HCT116 (cell line): ENCODE measurements around the gene OGG1. TPM values are rescaled to one million over a fixed set of nuclear protein-coding genes. Genes with fewer than 3 reads are reported as not detected.

Experiments used
- ATAC-seq: fragments of 200-7000 bp; cut with Tn5 transposase; 2 replicates; pipeline ENCODE4 v1.9.1; 2020; ENCODE audit warnings: mild to moderate bottlenecking, moderate library complexity
- BruUV-seq: library from RNA; stranded (reverse); fragments of 400-500 nt; replicated peaks from 2 replicates; lab custom pipeline; 2021; lab: Mats Ljungman, UMichigan
- CTCF ChIA-PET: fragments of 300-600 bp; sonication (Branson Sonifier 250); formaldehyde crosslinking; loops from one replicate; lab custom pipeline; 2021; ENCODE audit warnings: antibody characterized with exemption; lab: Charles Lee
- POLR2A ChIA-PET: fragments of 300-600, 350-600 bp; sonication (Branson Sonifier 250); formaldehyde crosslinking; loops from one replicate; lab custom pipeline; 2021; ENCODE audit warnings: antibody characterized with exemption; lab: Charles Lee
- RAD21 ChIA-PET, 2 experiments: fragments of 300-600 bp; sonication (Branson Sonifier 250); formaldehyde crosslinking; loops; one replicate each; lab custom pipeline; 2023; ENCODE audit warnings: low total read pairs in 2 of 2; ENCODE audit not compliant: uncharacterized antibody in 2 of 2, unreplicated experiment in 2 of 2, low non-redundant PET in 1 of 2; lab: Charles Lee
- DNase-seq: peaks from one replicate; pipeline ENCODE4 v3.0.0-alpha.2; 2010; ENCODE audit warnings: low read depth, low spot score
- H2AFZ ChIP-seq: fragments of 200-600 bp; shearing (Covaris generic), sonication (generic); 2 replicates; pipeline ENCODE4 v1.6.1; 2017; ENCODE audit warnings: low read depth, mixed run types, mixed read lengths, antibody characterized with exemption, low read length; ENCODE audit not compliant: poor library complexity, severe bottlenecking
- H3K27ac ChIP-seq: 2 replicates; pipeline ENCODE4 v1.5.1; 2012; ENCODE audit warnings: low read depth, low read length
- H3K27me3 ChIP-seq: fragments of 200-600 bp; sonication (generic); 2 replicates; pipeline ENCODE4 v1.6.1; 2016; ENCODE audit warnings: mixed run types, low read length, mixed read lengths; ENCODE audit not compliant: insufficient read depth
- H3K36me3 ChIP-seq, 2 experiments: fragments of 200-500 bp in 1 of 2; fragments of 200-600 bp in 1 of 2; sonication (Bioruptor generic) in 1 of 2; sonication (generic) in 1 of 2; 2 replicates each; pipeline versions ENCODE4 v1.5.1 to v1.6.1; 2014 to 2016; ENCODE audit warnings: low read length in 2 of 2, inconsistent platforms in 1 of 2, mixed read lengths in 1 of 2, mixed run types in 1 of 2; ENCODE audit not compliant: insufficient read depth in 2 of 2, control insufficient read depth in 1 of 2
- H3K4me1 ChIP-seq, 2 experiments: fragments of 200-600 bp in 1 of 2; sonication (generic) in 1 of 2; 2 replicates each; pipeline versions ENCODE4 v1.5.1 to v1.6.1; 2012 to 2017; ENCODE audit warnings: low read length in 2 of 2, inconsistent platforms in 1 of 2, mild to moderate bottlenecking in 1 of 2, mixed read lengths in 1 of 2, mixed run types in 1 of 2, moderate library complexity in 1 of 2; ENCODE audit not compliant: insufficient read depth in 2 of 2, control insufficient read depth in 1 of 2
- H3K4me2 ChIP-seq: fragments of 200-600 bp; sonication (generic); 2 replicates; pipeline ENCODE4 v1.6.1; 2017; ENCODE audit warnings: mixed run types, low read length, mixed read lengths
- H3K4me3 ChIP-seq, 2 experiments: fragments of 200-600 bp in 1 of 2; sonication (generic) in 1 of 2; replicated peaks in 1 of 2; 2 replicates each; pipeline ENCODE4 v1.5.1; 2011 to 2016; ENCODE audit warnings: low read length in 2 of 2, control low read depth in 1 of 2, low read depth in 1 of 2, mild to moderate bottlenecking in 1 of 2, mixed read lengths in 1 of 2, mixed run types in 1 of 2
- H3K79me2 ChIP-seq: fragments of 200-600 bp; sonication (generic); 2 replicates; pipeline ENCODE4 v1.6.1; 2017; ENCODE audit warnings: mild to moderate bottlenecking, mixed run types, low read length, moderate library complexity, mixed read lengths; ENCODE audit not compliant: insufficient read depth
- H3K9ac ChIP-seq: fragments of 200-600 bp; sonication (generic); 2 replicates; pipeline ENCODE4 v1.6.1; 2016; ENCODE audit warnings: low read length, mixed read lengths
- H3K9me2 ChIP-seq: fragments of 200-600 bp; sonication (generic), shearing (Covaris generic); 2 replicates; pipeline ENCODE4 v1.6.1; 2017; ENCODE audit warnings: mixed run types, mild to moderate bottlenecking, moderate library complexity; ENCODE audit not compliant: insufficient read depth
- H3K9me3 ChIP-seq, 2 experiments: fragments of 200-500 bp in 1 of 2; fragments of 200-600 bp in 1 of 2; sonication (Bioruptor generic) in 1 of 2; sonication (generic) in 1 of 2; 2 replicates each; pipeline ENCODE4 v1.6.1; 2014 to 2017; ENCODE audit warnings: low read length in 2 of 2, mixed read lengths in 2 of 2, inconsistent platforms in 1 of 2, low read depth in 1 of 2, mild to moderate bottlenecking in 1 of 2, mixed run types in 1 of 2, moderate library complexity in 1 of 2; ENCODE audit not compliant: control insufficient read depth in 1 of 2, insufficient read depth in 1 of 2
- H4K20me1 ChIP-seq: fragments of 200-600 bp; sonication (generic), shearing (Covaris generic); 2 replicates; pipeline ENCODE4 v1.6.1; 2017; ENCODE audit warnings: mixed run types, mild to moderate bottlenecking, moderate library complexity; ENCODE audit not compliant: insufficient read depth
- CBX3 ChIP-seq: IDR thresholded peaks from 2 replicates; pipeline ENCODE4 v1.6.1; 2012; ENCODE audit warnings: low read depth
- EZH2phosphoT487 ChIP-seq: fragments of 200-600 bp; IDR thresholded peaks from 2 replicates; pipeline ENCODE4 v1.6.1; 2018; ENCODE audit warnings: antibody characterized with exemption, borderline replicate concordance
- FOSL1 ChIP-seq: IDR thresholded peaks from 2 replicates; pipeline ENCODE4 v1.6.1; 2012; ENCODE audit warnings: low read depth
- SIN3A ChIP-seq: IDR thresholded peaks from 2 replicates; pipeline ENCODE4 v1.6.1; 2012; ENCODE audit warnings: low read depth
- ZFX ChIP-seq: fragments of 450-650 bp; IDR thresholded peaks from 2 replicates; pipeline ENCODE4 v1.6.1; 2017
- intact Hi-C: fragments of 100-400 bp; cut with micrococcal nuclease; formaldehyde crosslinking; loops from 2 replicates; pipeline ENCODE4 v1.10.0; 2022
- total RNA-seq: library from RNA; stranded (reverse); gene quantifications from one replicate; pipeline ENCODE4 v1.2.1, GENCODE V29; 2021; ENCODE audit not compliant: unreplicated experiment
- TF ChIP-seq, protein P1 (sequence below): IDR thresholded peaks from 2 replicates; pipeline ENCODE4 v1.6.1; 2011; ENCODE audit warnings: mild to moderate bottlenecking, low read length, moderate library complexity; ENCODE audit not compliant: insufficient replicate concordance; ENCODE audit errors: extremely low read depth

OGG1 gene
- total RNA-seq, 1 experiment from 2014 or later, result 16.3 TPM

DNA sequence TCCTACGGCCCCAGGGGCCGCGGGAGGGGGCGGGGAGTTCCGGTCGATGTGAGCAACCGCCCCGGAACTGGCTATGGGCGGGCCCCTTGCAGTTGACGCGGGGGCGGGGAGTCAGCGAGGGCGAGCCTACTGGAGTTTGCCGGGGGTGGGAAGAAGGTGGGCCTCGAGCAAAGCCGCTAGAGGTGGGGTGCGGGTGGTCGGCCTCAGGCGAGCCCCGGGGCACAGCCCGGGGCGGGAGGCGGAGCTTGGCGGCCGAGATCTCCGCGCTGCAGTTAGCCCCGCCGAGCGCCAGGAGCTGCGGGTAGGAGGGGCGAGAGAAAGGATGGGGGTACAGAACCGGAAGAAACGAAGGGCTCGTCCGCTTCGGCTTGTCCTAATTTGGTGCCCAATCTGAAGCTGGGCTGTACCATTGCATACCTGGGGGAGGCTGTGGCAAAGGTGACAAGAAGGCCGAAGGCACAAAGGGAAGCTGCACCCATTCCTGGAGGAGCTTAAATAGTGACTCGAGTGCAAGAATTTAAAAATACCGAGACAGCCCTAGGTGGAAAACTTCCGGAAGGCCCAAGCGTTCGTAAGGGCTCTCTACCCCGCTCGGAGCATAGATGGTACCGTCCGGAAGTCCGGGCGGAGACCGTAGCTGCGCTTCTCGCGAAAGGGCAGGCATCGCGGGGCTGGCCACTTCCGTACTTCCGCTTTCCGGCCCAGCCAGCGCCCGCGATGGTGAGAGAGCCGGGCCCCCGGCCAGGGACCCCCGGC is 42.8 kb downstream of the OGG1 start, which contains the start of the genes ARPC4 and TADA3 (continued):
- TF ChIP-seq, protein P1, sequence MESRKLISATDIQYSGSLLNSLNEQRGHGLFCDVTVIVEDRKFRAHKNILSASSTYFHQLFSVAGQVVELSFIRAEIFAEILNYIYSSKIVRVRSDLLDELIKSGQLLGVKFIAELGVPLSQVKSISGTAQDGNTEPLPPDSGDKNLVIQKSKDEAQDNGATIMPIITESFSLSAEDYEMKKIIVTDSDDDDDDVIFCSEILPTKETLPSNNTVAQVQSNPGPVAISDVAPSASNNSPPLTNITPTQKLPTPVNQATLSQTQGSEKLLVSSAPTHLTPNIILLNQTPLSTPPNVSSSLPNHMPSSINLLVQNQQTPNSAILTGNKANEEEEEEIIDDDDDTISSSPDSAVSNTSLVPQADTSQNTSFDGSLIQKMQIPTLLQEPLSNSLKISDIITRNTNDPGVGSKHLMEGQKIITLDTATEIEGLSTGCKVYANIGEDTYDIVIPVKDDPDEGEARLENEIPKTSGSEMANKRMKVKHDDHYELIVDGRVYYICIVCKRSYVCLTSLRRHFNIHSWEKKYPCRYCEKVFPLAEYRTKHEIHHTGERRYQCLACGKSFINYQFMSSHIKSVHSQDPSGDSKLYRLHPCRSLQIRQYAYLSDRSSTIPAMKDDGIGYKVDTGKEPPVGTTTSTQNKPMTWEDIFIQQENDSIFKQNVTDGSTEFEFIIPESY, result peak; percentile 95
- TF ChIP-seq CBX3, result no peak
- no peak for TF ChIP-seq EZH2phosphoT487
- peak; percentile 15; the same call in 1 of the 2 replicates for TF ChIP-seq SIN3A

DNA sequence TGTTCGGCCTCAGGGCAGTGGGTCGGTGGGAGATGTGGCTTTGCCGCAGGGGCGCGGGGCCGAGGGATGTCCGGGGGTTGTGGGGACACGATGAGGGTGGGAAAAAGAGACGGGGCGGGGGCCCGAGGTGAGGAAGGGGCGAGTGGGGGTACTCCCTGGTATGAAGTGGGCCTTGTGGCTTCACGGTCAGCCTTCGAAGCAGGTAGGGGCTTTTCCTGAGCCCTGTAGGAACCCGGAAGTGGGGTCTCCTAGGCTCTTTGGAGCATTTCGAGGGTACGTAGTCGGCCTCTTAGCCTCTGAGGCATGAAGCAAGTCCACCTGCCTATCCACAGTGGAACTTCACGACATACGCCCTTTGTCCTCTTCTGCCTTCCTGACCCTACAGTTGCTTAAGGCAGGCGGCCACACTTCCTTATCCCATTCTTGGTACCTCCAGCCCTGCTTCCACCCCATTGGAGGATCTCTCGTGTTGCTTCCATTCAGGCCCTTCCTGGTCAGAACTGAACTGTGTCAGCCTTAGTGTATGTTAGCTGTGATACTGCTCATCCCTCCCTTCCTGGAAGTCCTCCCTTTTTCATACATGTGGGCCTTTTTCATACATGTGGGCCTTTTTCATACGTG is 43.5 kb downstream of the OGG1 start:
- BruUV-seq, result TSS peak; percentile 58
- Histone ChIP-seq H4K20me1 (no peaks in the 10 kb centered on the region), H3K4me3 (peak overlapping the region; percentile 81 to 87), H2AFZ (no peak overlapping the region), H3K27me3 (no peaks in the 10 kb centered on the region), H3K9me2 (no peaks in the 10 kb centered on the region), H3K79me2 (peaks cover 61% of the 10 kb centered on the region), H3K4me1 (peaks cover 0 to 18% of the 10 kb centered on the region in 2 experiments; a peak in 3 of 4 replicates), H3K4me2 (peak overlapping the region; percentile 93), H3K27ac (peak overlapping the region; percentile 82), H3K36me3 (peaks cover 20 to 29% of the 10 kb centered on the region in 2 experiments; a peak in 3 of 4 replicates), H3K9ac (peak overlapping the region; percentile 97), H3K9me3 (no peaks in the 10 kb centered on the region)
- ChIA-PET POLR2A (interaction anchor here (0.8 to 1.2 kb wide), 4 partner anchors 17 to 140 kb away, joined by 3 to 5 read pairs (median 4); partner anchors contain the start of gene CRELD1), RAD21 (no interaction called here), CTCF (interaction anchor here (0.5 to 1.3 kb wide), 7 partner anchors 11 to 529 kb away, joined by 3 to 5 read pairs (median 4); no protein-coding TSS in a partner anchor)
- TF ChIP-seq ZFX (peak; percentile 68), FOSL1 (no peak)
- intact Hi-C loops, result loop anchor here (2.0 kb wide), 1 partner anchor 62 kb away; the partner anchor contains the start of gene BRPF1
- DNase-seq (no peak), ATAC-seq (peak; percentile 27)
